ENCODE results near the gene RGPD3.

RGPD3 gene

DNA sequence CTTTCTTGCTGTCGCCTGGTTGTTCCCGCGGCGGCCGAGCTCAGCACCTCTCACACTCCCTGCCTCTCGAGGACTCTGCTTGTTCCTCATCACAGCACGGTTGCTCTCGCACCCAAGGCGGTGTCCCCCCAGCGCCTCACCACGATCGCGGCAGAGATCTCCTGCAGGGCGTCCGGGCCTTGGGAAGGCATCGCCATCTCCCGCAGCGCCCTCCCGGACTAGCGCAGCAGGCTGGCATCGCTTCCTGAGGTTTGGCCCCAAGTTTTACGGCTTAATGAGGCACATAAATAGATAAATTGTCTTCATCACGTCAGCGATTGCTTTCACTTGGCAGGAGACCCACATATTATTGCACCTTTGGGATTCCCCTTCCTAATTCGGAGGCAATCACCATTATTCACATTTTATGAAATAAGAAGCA is 125.4 kb downstream of the RGPD3 start:
- DNase-seq (ENCODE audit: low spot score): no peak

DNA sequence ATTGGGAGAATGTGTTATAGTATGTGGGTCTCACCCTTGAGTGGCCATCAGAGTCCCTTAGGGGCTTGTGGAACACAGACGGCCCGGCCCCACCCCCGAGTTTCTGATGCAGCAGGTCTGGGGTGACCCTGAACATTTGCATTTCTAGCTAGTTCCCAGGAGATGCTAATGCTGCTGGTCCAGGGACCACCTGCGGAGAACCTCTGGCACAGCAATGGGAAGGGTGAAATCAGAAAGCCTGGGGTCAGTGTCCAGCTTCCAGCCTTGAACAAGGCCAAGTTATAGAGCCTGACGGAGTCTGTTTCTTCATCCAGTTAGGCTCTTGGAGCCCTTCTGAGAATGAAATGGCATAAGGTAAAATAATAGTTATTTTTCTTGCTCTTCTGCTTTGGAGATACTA is 126.5 kb downstream of the RGPD3 start:
- DNase-seq (ENCODE audit: low spot score): no peak
